SU-DHL-6 (cell line): Measurements from ENCODE around the gene SLC27A4.

Experiments
- CTCF ChIP-seq: fragments of 200-600 bp; sonication (generic); IDR thresholded peaks from one replicate; pipeline ENCODE4 v1.5.1; 2017; ENCODE audit warnings: antibody characterized with exemption, mild to moderate bottlenecking, low read length, moderate library complexity; ENCODE audit not compliant: insufficient read depth, poor library complexity, severe bottlenecking
- EZH2phosphoT487 ChIP-seq: fragments of 200-600 bp; sonication (generic), shearing (Covaris generic); conservative IDR thresholded peaks from 2 replicates; pipeline ENCODE4 v1.6.1; 2018; ENCODE audit warnings: mild to moderate bottlenecking, antibody characterized with exemption, low read length, moderate library complexity, mixed read lengths

DNA sequence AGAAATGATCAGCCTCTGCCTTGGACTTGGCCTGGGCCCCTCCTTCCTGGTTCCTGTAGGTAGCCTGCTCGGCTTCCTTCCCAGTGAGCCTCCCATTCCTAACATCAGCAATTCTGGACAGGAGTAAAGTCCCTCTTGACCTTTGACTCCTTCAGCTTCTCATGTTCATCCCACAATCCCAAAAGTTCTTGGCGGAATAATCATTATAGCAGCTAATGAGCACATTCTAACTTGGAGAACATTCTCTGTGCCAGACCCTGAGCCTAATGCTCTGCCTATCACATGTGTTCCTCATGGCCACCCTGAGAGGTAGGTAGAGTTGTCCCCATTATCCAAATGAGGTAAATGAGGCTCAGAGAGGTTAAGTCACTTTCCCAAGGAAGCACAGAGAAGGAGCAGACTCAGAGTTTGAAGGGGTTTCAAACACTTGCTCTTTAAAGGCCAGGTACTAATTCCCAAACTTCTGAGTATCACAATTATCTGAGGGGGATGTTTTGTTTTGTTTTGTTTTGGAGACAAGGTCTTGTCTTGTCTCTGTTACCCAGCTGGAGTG is 43.0 kb upstream of the SLC27A4 start:
- TF ChIP-seq CTCF (no peak), EZH2phosphoT487 (no peak)
